IPS-NIHi7 (cell line): ENCODE data around the gene CCDC74B.
"Not testable (repeated sequence)": the region's sequence is repeated elsewhere in the genome, so short reads cannot be mapped to it uniquely, and the experiment has no call there.

Experiments
- DNase-seq: peaks from one replicate; pipeline ENCODE4 v3.0.0; 2012; ENCODE audit warnings: mixed read lengths; ENCODE audit errors: extremely low spot score

The CCDC74B gene

DNA sequence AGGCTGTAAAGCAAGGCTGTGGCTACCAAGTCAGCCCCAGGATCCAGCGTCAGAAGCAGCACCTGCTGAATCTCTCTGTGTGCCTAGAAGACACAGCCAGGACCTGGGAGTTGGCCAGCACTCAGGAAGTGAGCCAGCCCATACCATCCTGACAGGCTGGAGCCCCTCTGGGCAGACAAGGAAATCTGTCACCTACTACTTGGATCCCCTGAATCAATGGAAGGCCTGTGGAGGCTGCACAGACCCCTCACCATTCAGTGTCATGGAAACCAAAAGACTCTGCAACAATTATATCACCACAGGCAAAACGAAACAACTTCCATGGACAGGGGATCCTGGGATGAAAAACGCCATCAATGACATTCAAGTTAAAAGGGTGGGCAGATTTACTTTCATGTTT, 21.7 kb upstream of the CCDC74B start:
- not testable (repeated sequence) for DNase-seq

DNA sequence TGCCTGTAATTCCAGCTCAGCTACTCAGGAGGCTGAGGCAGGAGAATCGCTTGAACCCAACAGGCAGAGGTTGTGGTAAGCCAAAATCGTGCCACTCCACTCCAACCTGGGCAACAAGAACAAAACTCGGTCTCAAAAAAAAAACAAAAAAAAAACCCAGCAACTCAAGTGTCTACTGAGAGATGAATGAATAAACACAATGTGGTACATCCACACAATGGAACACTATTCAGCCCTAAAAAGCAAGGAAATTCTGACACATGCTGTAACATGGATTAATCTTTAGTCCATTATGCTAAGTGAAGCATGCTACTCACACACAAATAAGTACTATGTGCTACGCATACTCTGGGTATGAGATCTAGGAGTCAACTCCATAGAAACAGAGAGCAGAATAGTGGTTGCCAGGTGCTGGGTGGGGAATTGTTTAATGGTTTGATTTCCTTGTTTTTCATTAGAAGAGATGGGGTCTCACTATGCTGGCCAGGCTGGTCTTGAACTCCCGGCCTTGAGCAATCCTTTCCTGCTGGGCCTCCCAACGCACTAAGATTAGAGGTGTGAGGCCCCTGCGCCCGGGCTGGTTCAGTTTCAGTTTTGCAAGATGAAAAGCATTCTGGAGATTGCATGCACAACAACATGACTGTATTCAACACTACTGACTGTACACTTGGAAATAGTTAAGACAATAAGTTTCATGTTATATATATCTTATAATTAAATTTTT, 20.5 kb upstream of the CCDC74B start:
- DNase-seq: no peak

GRCh38 chr2:130162968-130163367, 18.1 kb upstream of the CCDC74B start:
- no peak for DNase-seq

GRCh38 chr2:130162486-130162885, 17.6 kb upstream of the CCDC74B start:
- DNase-seq: not testable (repeated sequence)

DNA sequence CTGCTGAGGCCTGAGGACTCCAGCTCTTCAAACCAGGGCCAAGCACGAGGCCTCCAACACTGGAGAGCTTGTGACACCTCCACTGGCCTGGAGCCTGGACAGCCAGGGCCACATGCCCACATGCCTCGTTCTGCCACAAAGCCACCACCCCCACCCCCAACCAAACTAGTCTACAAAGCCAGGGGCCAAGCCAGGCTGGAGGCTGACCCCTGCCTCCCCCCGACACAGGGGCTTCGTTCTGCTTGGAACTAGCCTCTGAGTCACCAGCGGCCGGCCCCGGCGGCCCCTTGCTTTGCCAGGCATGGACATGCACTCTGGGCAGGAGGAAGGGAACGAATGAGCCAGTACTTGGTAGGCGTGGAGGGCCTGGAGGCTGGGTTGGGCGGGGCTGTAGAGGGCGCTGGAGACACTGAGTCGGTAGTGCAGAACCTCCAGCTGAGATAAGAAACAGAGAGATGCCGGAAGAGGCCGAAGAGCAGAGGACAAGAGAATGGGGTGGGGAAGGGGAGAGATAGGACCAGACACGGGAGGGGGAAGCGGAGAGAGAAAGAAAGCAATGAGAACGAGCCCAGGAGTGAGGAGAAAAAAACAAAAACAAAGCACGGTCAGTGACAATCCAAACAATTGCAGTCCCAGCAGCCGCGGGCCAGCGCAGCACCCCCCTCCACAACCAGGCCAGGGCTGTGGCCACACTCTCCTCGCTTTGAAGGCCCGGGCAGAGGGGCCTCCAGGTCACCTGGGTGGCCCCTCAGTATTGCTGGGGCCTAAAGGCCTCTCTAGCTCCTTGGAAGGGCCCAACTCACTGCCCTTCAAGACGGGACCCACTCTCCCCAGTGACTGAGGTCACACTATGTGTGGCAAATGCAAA, 16.2 kb upstream of the CCDC74B start:
- DNase-seq: peak; percentile 18

DNA sequence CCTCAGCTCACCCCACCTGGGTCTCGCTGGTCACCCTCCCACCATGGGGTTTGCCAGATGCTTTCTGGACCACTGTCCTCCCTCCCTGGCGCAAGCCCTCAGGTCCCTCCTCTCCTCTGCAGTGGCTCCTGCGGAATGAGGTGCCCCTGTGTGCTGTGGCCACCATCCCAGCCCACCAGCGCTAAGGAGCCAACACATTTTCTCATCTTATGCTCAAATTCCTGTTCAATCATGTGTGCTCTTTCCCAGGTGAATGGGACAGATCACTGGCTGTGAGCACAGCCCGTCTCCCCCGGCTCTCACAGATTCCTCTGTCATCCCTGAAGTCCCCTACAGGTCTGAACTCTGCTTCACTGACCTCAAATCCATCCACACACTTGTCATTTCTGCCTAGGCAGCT, 15.2 kb upstream of the CCDC74B start:
- DNase-seq: no peak

DNA sequence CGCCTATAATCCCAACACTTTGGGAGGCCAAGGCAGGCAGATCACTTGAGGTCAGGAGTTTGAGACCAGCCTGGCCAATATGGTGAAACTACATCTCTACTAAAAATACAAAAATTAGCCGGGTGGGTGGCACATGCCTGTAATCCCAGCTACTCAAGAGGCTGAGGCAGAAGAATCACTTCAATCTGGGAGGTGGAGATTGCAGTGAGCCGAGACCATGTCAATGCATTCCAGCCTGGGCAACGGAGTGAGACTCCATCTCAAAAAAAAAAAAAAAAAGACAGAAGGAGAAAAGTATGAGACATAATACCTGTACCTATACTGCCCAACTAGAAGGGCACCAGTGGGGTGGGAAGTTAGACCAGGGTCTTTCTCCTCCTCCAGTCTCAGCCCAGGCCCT, 14.5 kb upstream of the CCDC74B start:
- not testable (repeated sequence) for DNase-seq

- DNase-seq: no peak
Measured at GRCh38 chr2:130158631-130159030, 13.7 kb upstream of the CCDC74B start.

GRCh38 chr2:130157825-130158514, 13.1 kb upstream of the CCDC74B start:
- DNase-seq: not testable (repeated sequence)

DNA sequence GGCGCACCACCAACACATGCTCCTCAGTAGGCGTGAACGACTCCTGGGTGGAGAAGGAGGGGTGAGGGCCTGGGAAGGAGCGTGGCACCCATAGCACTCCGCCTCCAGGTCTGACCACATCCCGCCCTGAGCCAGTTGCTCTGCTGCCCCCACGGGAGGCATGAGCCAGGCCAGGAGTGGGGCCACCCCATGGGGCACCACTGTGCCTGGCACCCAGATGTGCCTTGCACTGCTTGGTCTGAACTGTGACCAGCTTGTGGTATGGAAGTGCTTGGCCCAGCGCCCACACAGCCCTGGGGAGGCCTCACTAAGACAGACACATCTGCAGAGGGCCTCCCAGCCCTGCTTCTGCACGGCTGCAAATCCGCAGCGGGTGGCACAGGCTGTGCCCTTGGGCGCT, 12.4 kb upstream of the CCDC74B start:
- not testable (repeated sequence) for DNase-seq

DNA sequence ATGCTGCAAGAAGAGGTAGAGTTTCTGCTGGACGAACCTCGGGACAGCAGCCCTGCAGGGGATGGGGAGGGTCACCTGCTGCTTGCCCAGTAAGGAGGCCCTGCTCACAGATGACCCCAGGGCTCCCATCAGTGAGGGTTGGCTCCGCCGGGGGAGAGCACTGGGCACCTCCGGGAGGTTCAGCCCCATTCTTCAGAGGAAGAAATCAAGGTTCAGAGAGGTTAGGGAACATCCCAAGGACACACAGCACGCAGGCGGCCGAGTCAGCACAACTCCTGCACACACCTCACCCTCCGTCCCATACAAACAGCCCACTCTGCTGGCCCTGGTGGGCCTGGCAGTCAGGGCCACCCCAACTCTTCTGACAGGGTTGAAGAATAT, 11.7 kb upstream of the CCDC74B start:
- DNase-seq: no peak

DNA sequence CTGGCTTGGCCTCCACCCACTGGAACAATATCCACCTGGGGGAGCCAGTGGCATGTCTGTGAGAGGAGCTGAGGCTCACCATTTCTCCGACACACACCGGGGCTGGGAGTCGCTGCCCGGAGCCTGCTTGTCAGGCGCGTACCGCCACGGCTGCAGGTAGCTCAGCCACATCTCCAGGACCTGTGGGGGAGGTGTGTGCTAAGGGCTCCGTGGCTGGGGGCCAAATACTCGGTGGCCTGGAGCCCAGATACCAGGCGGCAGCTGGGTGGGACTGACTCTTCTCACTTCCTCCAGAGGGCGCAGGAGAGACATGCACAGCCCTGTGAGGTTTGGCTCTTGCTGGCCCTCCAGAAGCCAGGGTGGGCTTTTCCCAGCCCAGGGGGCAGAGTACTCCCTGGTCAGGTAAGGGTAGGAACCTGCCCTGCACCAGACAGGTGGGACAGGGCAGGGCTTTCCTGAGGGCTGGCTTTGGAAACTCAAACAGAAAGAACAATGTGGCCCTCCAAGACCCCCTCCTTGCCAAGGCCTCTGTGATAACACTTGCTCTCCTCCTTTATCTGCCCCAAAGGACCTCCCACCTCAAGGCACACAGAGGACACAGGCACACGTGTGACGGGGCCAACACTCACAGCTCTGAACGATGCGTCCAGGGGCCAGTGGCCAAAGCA, 11.2 kb upstream of the CCDC74B start:
- DNase-seq: peak; percentile 45

DNA sequence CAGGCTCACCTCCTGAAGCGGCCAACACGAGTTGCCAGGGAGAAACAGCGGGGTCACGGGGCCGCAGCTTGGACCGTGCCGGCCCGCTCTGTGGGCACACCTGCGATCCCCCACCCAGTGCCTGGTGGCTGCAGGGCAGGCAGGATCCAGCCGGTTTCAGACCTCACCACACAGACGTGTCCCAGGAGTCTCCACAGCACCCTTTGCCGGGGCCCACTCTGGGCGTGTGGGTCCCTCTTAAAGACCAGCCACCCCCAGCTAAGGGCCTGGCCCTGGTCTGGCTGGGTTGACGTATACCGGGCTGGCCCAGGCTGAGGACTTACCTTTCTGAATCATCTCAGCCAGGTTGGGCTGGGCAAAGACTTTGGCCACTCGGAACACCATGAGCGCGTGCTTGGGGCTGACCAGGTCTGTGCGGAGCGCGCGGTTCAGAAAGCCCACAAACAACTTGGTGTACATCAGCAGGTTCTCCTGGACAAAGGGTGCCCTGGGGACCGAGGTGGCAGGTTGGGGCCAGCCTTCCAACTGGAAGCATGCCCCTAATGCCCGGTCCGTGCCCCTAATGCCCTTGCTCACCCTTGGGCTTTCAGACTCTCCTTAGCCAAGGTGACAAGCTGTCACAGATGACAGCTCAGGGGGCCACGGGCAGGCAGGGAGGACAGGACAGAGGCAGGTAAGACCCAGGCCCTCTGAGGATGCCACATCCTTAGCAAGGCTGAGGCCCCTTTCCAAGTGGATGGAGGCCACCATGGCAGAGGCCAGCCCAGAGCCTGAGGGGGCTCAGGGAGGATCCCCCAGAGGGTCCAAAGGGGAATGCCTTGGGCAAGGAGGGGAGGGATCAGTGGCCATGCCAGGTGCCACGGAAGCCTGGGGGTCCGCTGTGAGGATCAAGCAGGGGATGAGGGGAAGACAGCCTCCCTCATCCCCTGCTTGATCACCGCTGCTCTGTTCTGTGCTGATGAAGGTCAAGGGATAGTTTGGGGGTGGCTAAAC, 10.2 kb upstream of the CCDC74B start:
- no peak for DNase-seq

GRCh38 chr2:130154423-130154770, 9.5 kb upstream of the CCDC74B start:
- DNase-seq: not testable (repeated sequence)

DNA sequence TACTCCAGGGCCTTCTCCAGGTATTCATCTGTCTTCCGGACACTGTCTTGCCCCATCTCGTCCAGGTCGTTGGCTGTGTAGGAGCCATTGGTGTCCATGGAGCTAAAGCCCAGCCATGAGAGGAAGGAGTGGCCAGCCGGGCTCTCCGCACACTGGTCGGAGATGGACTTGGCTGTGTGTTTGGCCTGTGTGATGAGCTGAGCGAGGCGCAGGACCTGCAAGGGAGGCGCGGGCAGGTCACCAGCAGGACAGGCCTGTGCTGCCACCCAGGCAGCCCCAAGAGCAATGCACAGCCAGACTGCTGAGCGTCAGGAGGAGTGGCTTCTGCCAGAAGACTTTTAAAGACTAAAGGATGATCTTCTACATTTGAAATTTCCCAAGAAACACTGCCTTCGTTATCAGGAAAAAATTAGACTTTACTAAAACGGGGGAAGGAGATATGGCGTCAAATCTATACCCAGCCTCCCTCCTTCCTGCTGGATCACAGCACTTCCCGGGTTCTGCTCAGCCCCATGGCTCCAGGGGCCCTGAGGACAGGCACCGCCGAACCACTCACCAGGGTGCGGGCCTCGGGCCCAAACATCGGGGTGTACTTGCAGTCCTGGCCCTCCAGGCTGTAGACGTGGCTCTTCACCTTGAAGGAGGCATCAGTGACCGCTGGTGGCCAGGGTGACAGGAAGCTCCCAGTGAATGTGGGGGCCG, 9.0 kb upstream of the CCDC74B start:
- DNase-seq: not testable (repeated sequence)

DNA sequence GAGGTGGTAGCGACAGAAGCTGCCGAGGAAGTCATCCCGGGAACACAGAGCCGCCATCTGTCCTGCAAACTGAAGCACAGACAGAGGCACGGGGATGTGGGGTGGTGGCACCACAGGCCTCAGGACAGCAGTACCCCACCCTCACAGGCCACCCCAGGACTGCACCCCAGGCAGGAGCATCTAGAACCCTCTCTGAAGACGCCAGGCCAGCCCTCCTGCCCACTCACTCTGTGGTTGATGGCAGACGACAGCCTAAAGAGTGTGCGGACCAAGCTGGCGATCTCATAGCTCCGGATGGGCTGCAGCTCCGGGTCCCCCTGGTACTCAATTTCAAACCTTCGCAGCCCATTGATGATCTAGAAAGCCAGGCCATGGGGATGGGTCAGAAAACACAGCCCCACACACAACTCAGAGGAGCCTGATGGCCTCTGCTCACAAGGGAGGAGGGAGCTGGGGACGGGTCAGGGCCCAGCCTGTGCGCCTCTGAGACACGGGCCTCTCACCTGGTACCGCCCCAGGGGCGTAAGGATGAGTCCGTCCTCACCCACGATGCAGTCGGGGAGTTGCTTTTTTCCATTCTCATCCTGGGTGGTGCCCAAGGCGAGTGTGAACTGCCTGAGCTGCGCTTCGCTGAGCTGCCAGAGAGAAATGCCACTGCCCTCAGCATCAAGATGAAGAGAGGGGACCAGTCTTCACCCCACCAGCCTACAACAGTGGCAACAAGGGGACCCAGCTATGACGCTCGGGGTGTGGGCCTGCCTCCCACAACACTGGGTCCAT, 8.1 kb upstream of the CCDC74B start:
- no peak for DNase-seq

- not testable (repeated sequence) for DNase-seq
Measured at GRCh38 chr2:130152136-130152815, 7.4 kb upstream of the CCDC74B start.

- not testable (repeated sequence) for DNase-seq
Measured at GRCh38 chr2:130151145-130151512, 6.2 kb upstream of the CCDC74B start.
